Measurements from ENCODE around the gene BAZ1B. TPM values are rescaled to one million over a fixed set of nuclear protein-coding genes. Genes with fewer than 3 reads are reported as not detected.

Gene BAZ1B, protein sequence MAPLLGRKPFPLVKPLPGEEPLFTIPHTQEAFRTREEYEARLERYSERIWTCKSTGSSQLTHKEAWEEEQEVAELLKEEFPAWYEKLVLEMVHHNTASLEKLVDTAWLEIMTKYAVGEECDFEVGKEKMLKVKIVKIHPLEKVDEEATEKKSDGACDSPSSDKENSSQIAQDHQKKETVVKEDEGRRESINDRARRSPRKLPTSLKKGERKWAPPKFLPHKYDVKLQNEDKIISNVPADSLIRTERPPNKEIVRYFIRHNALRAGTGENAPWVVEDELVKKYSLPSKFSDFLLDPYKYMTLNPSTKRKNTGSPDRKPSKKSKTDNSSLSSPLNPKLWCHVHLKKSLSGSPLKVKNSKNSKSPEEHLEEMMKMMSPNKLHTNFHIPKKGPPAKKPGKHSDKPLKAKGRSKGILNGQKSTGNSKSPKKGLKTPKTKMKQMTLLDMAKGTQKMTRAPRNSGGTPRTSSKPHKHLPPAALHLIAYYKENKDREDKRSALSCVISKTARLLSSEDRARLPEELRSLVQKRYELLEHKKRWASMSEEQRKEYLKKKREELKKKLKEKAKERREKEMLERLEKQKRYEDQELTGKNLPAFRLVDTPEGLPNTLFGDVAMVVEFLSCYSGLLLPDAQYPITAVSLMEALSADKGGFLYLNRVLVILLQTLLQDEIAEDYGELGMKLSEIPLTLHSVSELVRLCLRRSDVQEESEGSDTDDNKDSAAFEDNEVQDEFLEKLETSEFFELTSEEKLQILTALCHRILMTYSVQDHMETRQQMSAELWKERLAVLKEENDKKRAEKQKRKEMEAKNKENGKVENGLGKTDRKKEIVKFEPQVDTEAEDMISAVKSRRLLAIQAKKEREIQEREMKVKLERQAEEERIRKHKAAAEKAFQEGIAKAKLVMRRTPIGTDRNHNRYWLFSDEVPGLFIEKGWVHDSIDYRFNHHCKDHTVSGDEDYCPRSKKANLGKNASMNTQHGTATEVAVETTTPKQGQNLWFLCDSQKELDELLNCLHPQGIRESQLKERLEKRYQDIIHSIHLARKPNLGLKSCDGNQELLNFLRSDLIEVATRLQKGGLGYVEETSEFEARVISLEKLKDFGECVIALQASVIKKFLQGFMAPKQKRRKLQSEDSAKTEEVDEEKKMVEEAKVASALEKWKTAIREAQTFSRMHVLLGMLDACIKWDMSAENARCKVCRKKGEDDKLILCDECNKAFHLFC (N-terminal part only)
- total RNA-seq (ENCODE audit: unreplicated experiment) = 108 TPM
- long read RNA-seq, partial matches to known transcripts = 27 of 34 reads
- long read RNA-seq, other reads (novel, unspliced or antisense) = 7 of 34 reads

DNA sequence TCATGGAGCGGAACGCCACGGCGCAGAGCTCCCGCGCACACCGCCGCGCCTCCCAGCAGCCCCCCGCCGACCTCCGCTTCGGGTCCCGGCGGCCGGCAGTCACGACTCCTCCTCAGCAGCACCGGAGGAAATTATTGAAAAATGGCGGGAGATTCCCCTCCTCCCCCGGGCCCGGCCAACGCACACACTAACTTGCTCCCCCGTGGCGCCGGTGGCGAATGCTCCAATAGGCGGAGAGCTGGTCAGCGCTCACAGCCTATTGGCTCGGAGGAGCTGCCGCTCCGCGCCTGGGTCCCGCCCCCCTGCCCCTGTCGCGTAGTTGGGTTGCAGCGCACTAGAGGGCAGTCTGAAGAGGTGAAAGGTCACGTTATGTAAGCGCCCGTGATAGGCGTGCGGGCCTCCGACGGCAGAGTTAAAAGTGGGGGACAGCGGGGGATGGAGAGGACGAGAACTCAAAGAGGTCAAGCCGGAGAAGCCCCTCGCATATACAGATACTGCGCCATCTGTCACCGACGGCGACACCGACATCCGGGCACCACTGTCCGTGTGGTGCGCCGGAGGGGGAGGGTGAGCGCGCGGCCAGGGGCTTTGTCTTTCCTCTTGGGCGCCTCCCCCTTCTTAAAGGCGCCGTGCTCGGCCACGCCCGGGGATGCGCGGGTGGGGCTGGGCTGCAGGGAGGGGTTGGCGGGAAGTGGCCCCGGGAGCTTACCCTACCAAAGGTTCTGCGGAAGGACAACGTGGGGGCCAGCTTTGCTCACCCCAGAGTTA, at the start of gene BAZ1B:
BAZ1B (minus strand) TSS at position 189 of the 768 bp plus-strand sequence. CDS start 360 bp downstream, outside the sequence.
- DNase-seq = peak; percentile 98
- peak within 1 kb of the TSS; percentile 100 for H3K27ac Mint-ChIP-seq (ENCODE audit: unreplicated experiment)
- H3K36me3 Mint-ChIP-seq (ENCODE audit: unreplicated experiment) = no peaks in the 10 kb centered on the region
- peaks cover 23% of the 10 kb centered on the region for H3K4me1 Mint-ChIP-seq (ENCODE audit: low read depth, unreplicated experiment)
- peaks cover 10% of the 10 kb centered on the region for H3K27me3 Mint-ChIP-seq (ENCODE audit: unreplicated experiment)
- H3K9me3 Mint-ChIP-seq (ENCODE audit: unreplicated experiment) = peaks cover 12% of the 10 kb centered on the region
- H3K4me3 Mint-ChIP-seq (ENCODE audit: unreplicated experiment) = peak within 1 kb of the TSS; percentile 100
- TF ChIP-seq, protein P1, sequence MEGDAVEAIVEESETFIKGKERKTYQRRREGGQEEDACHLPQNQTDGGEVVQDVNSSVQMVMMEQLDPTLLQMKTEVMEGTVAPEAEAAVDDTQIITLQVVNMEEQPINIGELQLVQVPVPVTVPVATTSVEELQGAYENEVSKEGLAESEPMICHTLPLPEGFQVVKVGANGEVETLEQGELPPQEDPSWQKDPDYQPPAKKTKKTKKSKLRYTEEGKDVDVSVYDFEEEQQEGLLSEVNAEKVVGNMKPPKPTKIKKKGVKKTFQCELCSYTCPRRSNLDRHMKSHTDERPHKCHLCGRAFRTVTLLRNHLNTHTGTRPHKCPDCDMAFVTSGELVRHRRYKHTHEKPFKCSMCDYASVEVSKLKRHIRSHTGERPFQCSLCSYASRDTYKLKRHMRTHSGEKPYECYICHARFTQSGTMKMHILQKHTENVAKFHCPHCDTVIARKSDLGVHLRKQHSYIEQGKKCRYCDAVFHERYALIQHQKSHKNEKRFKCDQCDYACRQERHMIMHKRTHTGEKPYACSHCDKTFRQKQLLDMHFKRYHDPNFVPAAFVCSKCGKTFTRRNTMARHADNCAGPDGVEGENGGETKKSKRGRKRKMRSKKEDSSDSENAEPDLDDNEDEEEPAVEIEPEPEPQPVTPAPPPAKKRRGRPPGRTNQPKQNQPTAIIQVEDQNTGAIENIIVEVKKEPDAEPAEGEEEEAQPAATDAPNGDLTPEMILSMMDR (IDR thresholded peaks at IDR 0.05; ENCODE audit: partially characterized antibody, unreplicated experiment) = no peak

DNA sequence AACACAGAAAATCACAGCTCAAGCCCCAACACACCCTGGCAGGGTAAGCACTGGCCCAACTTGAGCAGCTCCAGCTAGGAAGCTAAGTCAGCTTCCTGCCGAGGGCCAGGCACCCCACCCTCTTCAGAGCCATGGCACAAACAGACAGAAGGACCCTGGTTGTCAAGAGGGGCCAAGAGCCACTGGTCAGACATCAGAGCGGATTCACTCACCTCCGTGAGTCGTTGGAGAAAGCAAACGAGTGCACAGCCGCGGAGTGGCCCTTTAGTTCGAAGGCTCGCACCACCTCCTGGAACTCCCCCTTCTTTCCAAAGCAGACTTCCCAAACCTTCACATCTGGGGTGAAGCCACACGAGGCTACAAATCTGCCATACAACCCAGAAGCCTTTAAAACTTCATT, 48.9 kb upstream of the BAZ1B start:
- peaks cover 2% of the 10 kb centered on the region for H3K27me3 Mint-ChIP-seq (ENCODE audit: unreplicated experiment)
- H3K36me3 Mint-ChIP-seq (ENCODE audit: unreplicated experiment) = no peaks in the 10 kb centered on the region
- DNase-seq = no peak
- no peak overlapping the region for H3K27ac Mint-ChIP-seq (ENCODE audit: unreplicated experiment)
- no peak overlapping the region for H3K4me3 Mint-ChIP-seq (ENCODE audit: unreplicated experiment)
- H3K4me1 Mint-ChIP-seq (ENCODE audit: low read depth, unreplicated experiment) = no peaks in the 10 kb centered on the region
- no peaks in the 10 kb centered on the region for H3K9me3 Mint-ChIP-seq (ENCODE audit: unreplicated experiment)
- TF ChIP-seq, protein P1 (IDR thresholded peaks at IDR 0.05; ENCODE audit: partially characterized antibody, unreplicated experiment) = no peak

DNA sequence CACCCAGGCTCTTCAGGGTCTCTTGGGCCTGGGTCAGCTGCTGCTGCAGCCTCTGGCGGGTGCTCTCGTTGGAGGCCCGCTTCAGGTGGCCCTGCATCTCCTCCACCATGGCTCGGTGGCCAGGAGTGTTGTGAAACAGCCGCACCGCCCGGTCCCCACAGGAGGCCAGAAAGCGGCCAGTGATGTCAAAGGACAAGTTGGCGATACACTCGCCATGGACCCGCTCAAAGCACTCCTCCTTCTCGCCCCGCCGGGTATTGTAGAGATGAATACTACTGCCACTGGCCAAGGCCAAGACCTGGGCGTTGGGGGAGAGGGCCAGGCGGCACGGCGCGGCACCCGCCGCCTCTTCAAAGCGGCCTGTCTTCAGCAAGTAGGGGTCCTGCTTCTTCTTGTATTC, 48.4 kb upstream of the BAZ1B start:
- TF ChIP-seq, protein P1 (IDR thresholded peaks at IDR 0.05; ENCODE audit: partially characterized antibody, unreplicated experiment) = no peak
- Mint-ChIP-seq H3K36me3 (ENCODE audit: unreplicated experiment) (no peaks in the 10 kb centered on the region), H3K9me3 (ENCODE audit: unreplicated experiment) (no peaks in the 10 kb centered on the region), H3K27ac (ENCODE audit: unreplicated experiment) (no peak overlapping the region), H3K27me3 (ENCODE audit: unreplicated experiment) (peaks cover 2% of the 10 kb centered on the region), H3K4me3 (ENCODE audit: unreplicated experiment) (no peak overlapping the region), H3K4me1 (ENCODE audit: low read depth, unreplicated experiment) (no peaks in the 10 kb centered on the region)
- no peak for DNase-seq

DNA sequence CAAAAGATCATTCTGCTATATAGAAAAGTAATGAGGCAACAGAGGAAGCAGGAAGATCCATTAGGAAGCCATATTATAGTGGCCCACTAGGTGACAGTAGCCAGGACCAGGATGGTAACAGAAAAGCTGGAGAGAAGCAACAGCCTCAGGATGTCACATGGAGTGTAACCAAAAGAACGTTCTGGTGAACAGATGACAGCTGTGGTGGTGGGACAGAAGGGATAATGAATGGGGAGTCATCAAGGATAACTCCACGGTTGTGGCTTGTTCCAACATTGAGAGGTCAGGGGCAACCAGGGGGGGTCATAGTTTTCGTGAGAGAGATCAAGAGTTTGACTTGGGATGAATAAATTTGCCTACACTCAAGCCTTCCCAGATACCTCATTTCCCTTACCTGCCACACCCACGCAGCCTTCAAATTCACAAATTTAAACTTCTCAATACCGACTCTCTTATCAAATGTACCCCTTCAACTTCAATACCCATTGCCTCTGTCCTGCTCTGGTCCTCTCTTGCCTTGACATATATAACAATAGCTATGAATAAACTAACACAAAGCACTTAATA, 47.0 kb upstream of the BAZ1B start:
- H3K36me3 Mint-ChIP-seq (ENCODE audit: unreplicated experiment) = no peaks in the 10 kb centered on the region
- H3K4me3 Mint-ChIP-seq (ENCODE audit: unreplicated experiment) = no peak overlapping the region
- H3K9me3 Mint-ChIP-seq (ENCODE audit: unreplicated experiment) = no peaks in the 10 kb centered on the region
- DNase-seq = no peak
- H3K27ac Mint-ChIP-seq (ENCODE audit: unreplicated experiment) = no peak overlapping the region
- TF ChIP-seq, protein P1 (IDR thresholded peaks at IDR 0.05; ENCODE audit: partially characterized antibody, unreplicated experiment) = no peak
- H3K27me3 Mint-ChIP-seq (ENCODE audit: unreplicated experiment) = peaks cover 4% of the 10 kb centered on the region
- H3K4me1 Mint-ChIP-seq (ENCODE audit: low read depth, unreplicated experiment) = no peaks in the 10 kb centered on the region
